GM12878 (cell line): ENCODE results near the gene LIN37. TPM values are rescaled to one million over a fixed set of nuclear protein-coding genes. Genes with fewer than 3 reads are reported as not detected.
"Not testable (repeated sequence)": the region's sequence is repeated elsewhere in the genome, so short reads cannot be mapped to it uniquely, and the experiment has no call there.

Experiments used
- ATAC-seq: fragments of 200-7000 bp; cut with Tn5 transposase; 3 replicates; pipeline ENCODE4 v1.9.1; 2020; ENCODE audit warnings: mild to moderate bottlenecking, moderate library complexity
- BruUV-seq: library from RNA; stranded (reverse); fragments of 400-500 nt; replicated peaks from 2 replicates; lab custom pipeline; 2021; lab: Mats Ljungman, UMichigan
- CTCF ChIA-PET: fragments of 300-600 bp; sonication (Branson Sonifier 250); formaldehyde crosslinking; extraction: SDS; loops from one replicate; lab custom pipeline; 2021; ENCODE audit warnings: inconsistent platforms; lab: Yijun Ruan, JAX
- POLR2A ChIA-PET: fragments of 350-600 bp; formaldehyde crosslinking; extraction: SDS; loops from one replicate; lab custom pipeline; 2021; ENCODE audit warnings: inconsistent platforms; lab: Charles Lee
- RAD21 ChIA-PET: fragments of 300-600 bp; sonication (Branson Sonifier 250); formaldehyde crosslinking; loops from one replicate; lab custom pipeline; 2023; ENCODE audit warnings: antibody characterized with exemption; ENCODE audit not compliant: unreplicated experiment; lab: Charles Lee
- SMC1A ChIA-PET: fragments of 300-600 bp; sonication (Branson Sonifier 250); formaldehyde crosslinking; loops from one replicate; lab custom pipeline; 2023; ENCODE audit not compliant: unreplicated experiment, uncharacterized antibody; lab: Charles Lee
- DNase-seq: peaks from one replicate; pipeline ENCODE4 v3.0.0-alpha.2; 2011; ENCODE audit warnings: low read depth, low spot score
- FAIRE-seq: peaks from 3 replicates; lab custom pipeline; 2011; peaks lifted over from hg19 to GRCh38; lab: Jason Lieb, UNC
- H2AFZ ChIP-seq: 2 replicates; pipeline ENCODE4 v1.6.0; 2011; ENCODE audit warnings: low read depth, low read length, control low read depth; ENCODE audit not compliant: control insufficient read depth
- H3K27ac ChIP-seq: 2 replicates; pipeline ENCODE4 v1.5.1; 2011; ENCODE audit warnings: control low read depth; ENCODE audit not compliant: control insufficient read depth, insufficient read depth
- H3K27me3 ChIP-seq, 2 experiments: replicated peaks in 1 of 2; 2 replicates each; pipeline versions ENCODE4 v1.6.0 to v1.6.1; 2011; ENCODE audit warnings: low read length in 1 of 2; ENCODE audit not compliant: control insufficient read depth in 2 of 2, insufficient read depth in 2 of 2
- H3K36me3 ChIP-seq, 2 experiments: 2 replicates each; pipeline ENCODE4 v1.5.1; 2011; ENCODE audit warnings: low read length in 1 of 2; ENCODE audit not compliant: control insufficient read depth in 2 of 2, insufficient read depth in 2 of 2
- H3K4me1 ChIP-seq: 2 replicates; pipeline ENCODE4 v1.6.1; 2011; ENCODE audit warnings: mild to moderate bottlenecking, low read length, moderate library complexity, mixed read lengths; ENCODE audit not compliant: control insufficient read depth, insufficient read depth
- H3K4me2 ChIP-seq: 2 replicates; pipeline ENCODE4 v1.6.0; 2011; ENCODE audit warnings: control low read depth; ENCODE audit not compliant: control insufficient read depth, insufficient read depth
- H3K4me3 ChIP-seq: fragments of 200-600 bp; sonication (generic); 2 replicates; pipeline ENCODE4 v1.5.1; 2016
- H3K79me2 ChIP-seq: 2 replicates; pipeline ENCODE4 v1.6.0; 2011; ENCODE audit warnings: low read length; ENCODE audit not compliant: control insufficient read depth, insufficient read depth
- H3K9ac ChIP-seq: 2 replicates; pipeline ENCODE4 v1.8.0; 2011; ENCODE audit warnings: low read length, control low read depth, mixed read lengths; ENCODE audit not compliant: control insufficient read depth, insufficient read depth
- H3K9me3 ChIP-seq: replicated peaks from 3 replicates; pipeline ENCODE4 v1.5.1; 2011; ENCODE audit warnings: mild to moderate bottlenecking, low read length; ENCODE audit not compliant: control insufficient read depth, insufficient read depth
- H4K20me1 ChIP-seq: 2 replicates; pipeline ENCODE4 v1.6.0; 2011; ENCODE audit not compliant: control insufficient read depth, insufficient read depth
- BCL11A ChIP-seq: IDR thresholded peaks from 2 replicates; pipeline ENCODE4 v1.6.1; 2011; ENCODE audit warnings: low read depth, low read length
- HDGF ChIP-seq: fragments of 450-650 bp; IDR thresholded peaks from 2 replicates; pipeline ENCODE4 v1.6.1; 2016; ENCODE audit warnings: antibody characterized with exemption
- KLF5 ChIP-seq: fragments of 450-650 bp; IDR thresholded peaks from 2 replicates; pipeline ENCODE4 v1.6.1; 2014; ENCODE audit warnings: mild to moderate bottlenecking; ENCODE audit not compliant: partially characterized antibody
- REST ChIP-seq: IDR thresholded peaks from 2 replicates; pipeline ENCODE4 v1.6.1; 2012; ENCODE audit warnings: mild to moderate bottlenecking, low read depth, low read length
- WGBS: methylation state at CpG from one replicate; pipeline ENCODE4 v1.1.6; 2016; ENCODE audit warnings: low lambda C conversion rate; ENCODE audit not compliant: insufficient replicate concordance, insufficient coverage; ENCODE audit errors: missing lambda C conversion rate; 5-methylcytosine and 5-hydroxymethylcytosine counted together
- in situ Hi-C: fragments of 300-500 bp; cut with MboI; formaldehyde crosslinking; loops from 9 replicates; pipeline ENCODE4 v1.14.3; 2018; ENCODE audit warnings: mixed read lengths
- intact Hi-C: fragments of 100-400 bp; cut with micrococcal nuclease; formaldehyde crosslinking; loops from one replicate; pipeline ENCODE4 v1.14.2; 2022; ENCODE audit not compliant: unreplicated experiment
- polyA plus RNA-seq, 11 experiments: library from polyadenylated mRNA; depleted of rRNA in 4 of 11; unstranded in 6 of 11; stranded (reverse) in 5 of 11; fragments of >200 nt; fragmentation: Nextera tagmentation in 4 of 11; fragmentation: Illumina TruSeq in 1 of 11; extraction: Ambion mirVana in 4 of 11; extraction: Trizol in 1 of 11; gene quantifications; 1 replicate in 1 of 11; 2 replicates in 10 of 11; pipeline versions ENCODE4 v1.2.1 to v1.2.3, GENCODE V29; 2011 to 2016; ENCODE audit warnings: inconsistent platforms in 2 of 11, missing spikeins in 2 of 11, low read depth in 1 of 11
- total RNA-seq, 4 experiments: library from RNA; depleted of rRNA in 3 of 4; stranded (reverse); fragments of >200 nt in 3 of 4; fragmentation: Illumina TruSeq in 1 of 4; extraction: Trizol in 1 of 4; gene quantifications; 2 replicates each; pipeline versions ENCODE4 v1.2.1 to v1.2.3, GENCODE V29; 2013 to 2021

Gene LIN37
- total and polyA plus RNA-seq, 10 of the 15 experiments (the other 5 are each of a cell fraction or from before 2014, with no cell fraction given): 0.69 to 11.9 (median 7.6) TPM

GRCh38 chr19:35793381-35794165, 45.2 kb downstream of the LIN37 start (continued):
- TF ChIP-seq REST (no peak), KLF5 (no peak), HDGF (no peak), BCL11A (no peak)

GRCh38 chr19:35795564-35795963, 47.2 kb downstream of the LIN37 start:
- SMC1A ChIA-PET, RAD21 ChIA-PET, FAIRE-seq, H3K4me2 ChIP-seq, H3K4me3 ChIP-seq, H3K9ac ChIP-seq, H3K4me1 ChIP-seq, H3K27ac ChIP-seq, H2AFZ ChIP-seq, H4K20me1 ChIP-seq, intact Hi-C loops, POLR2A ChIA-PET, H3K79me2 ChIP-seq, in situ Hi-C loops, H3K27me3 ChIP-seq, DNase-seq, H3K9me3 ChIP-seq, CTCF ChIA-PET, H3K36me3 ChIP-seq, ATAC-seq, BruUV-seq: not testable (repeated sequence)
- 11% methylated on average over 1 of the region's 1 CpG for WGBS
